Endothelial cell of umbilical vein (primary cell): ENCODE data around the gene DAB1. TPM values are rescaled to one million over a fixed set of nuclear protein-coding genes. Genes with fewer than 3 reads are reported as not detected.

Experiments
- BruUV-seq: library from RNA; stranded (reverse); fragments of 400-500 nt; replicated peaks from 2 replicates; lab custom pipeline; 2021; lab: Mats Ljungman, UMichigan
- CTCF ChIA-PET: fragments of 300-600, 350-600 bp; sonication (Branson Sonifier 250); formaldehyde crosslinking; loops from one replicate; lab custom pipeline; 2021; ENCODE audit warnings: antibody characterized with exemption, inconsistent platforms; lab: Charles Lee
- POLR2A ChIA-PET: fragments of 300-600, 350-600 bp; sonication (Branson Sonifier 250); formaldehyde crosslinking; loops from one replicate; lab custom pipeline; 2021; ENCODE audit warnings: antibody characterized with exemption, inconsistent platforms; lab: Charles Lee
- DNase-seq: peaks from one replicate; pipeline ENCODE4 v3.0.0-alpha.2; 2011; ENCODE audit warnings: low read depth, low spot score
- FAIRE-seq: peaks from 2 replicates; lab custom pipeline; 2011; peaks lifted over from hg19 to GRCh38; lab: Jason Lieb, UNC
- H2AFZ ChIP-seq: 2 replicates; pipeline ENCODE4 v1.6.0; 2012; ENCODE audit warnings: low read depth, low read length, control low read depth, inconsistent platforms
- H3K27ac ChIP-seq: 2 replicates; pipeline ENCODE4 v1.5.1; 2011; ENCODE audit warnings: low read depth, mild to moderate bottlenecking, control low read depth, low read length, moderate library complexity; ENCODE audit not compliant: insufficient read depth
- H3K27me3 ChIP-seq, 2 experiments: 2 replicates each; pipeline versions ENCODE4 v1.6.0 to v1.6.1; 2011; ENCODE audit warnings: low read length in 2 of 2, mixed read lengths in 1 of 2; ENCODE audit not compliant: control insufficient read depth in 2 of 2, insufficient read depth in 2 of 2
- H3K36me3 ChIP-seq, 2 experiments: 2 replicates in 1 of 2; 3 replicates in 1 of 2; pipeline ENCODE4 v1.5.1; 2011; ENCODE audit warnings: low read length in 2 of 2, mild to moderate bottlenecking in 1 of 2, moderate library complexity in 1 of 2; ENCODE audit not compliant: control insufficient read depth in 2 of 2, insufficient read depth in 2 of 2; ENCODE audit errors: extremely low read depth in 1 of 2
- H3K4me1 ChIP-seq: 3 replicates; pipeline ENCODE4 v1.5.1; 2011; ENCODE audit warnings: mild to moderate bottlenecking, low read length; ENCODE audit not compliant: control insufficient read depth, insufficient read depth; ENCODE audit errors: extremely low read depth
- H3K4me2 ChIP-seq: 2 replicates; pipeline ENCODE4 v1.6.1; 2011; ENCODE audit warnings: low read length, control low read depth, mixed read lengths; ENCODE audit not compliant: insufficient read depth
- H3K4me3 ChIP-seq, 3 experiments: fragments of 200-600 bp in 1 of 3; sonication (generic), shearing (Covaris generic) in 1 of 3; replicated peaks in 1 of 3; 2 replicates each; pipeline ENCODE4 v1.5.1; 2011 to 2016; ENCODE audit warnings: control low read depth in 3 of 3, low read length in 3 of 3, mild to moderate bottlenecking in 2 of 3, inconsistent platforms in 1 of 3, low read depth in 1 of 3, moderate library complexity in 1 of 3; ENCODE audit not compliant: insufficient read depth in 1 of 3
- H3K79me2 ChIP-seq: 2 replicates; pipeline ENCODE4 v1.6.0; 2012; ENCODE audit warnings: low read length, inconsistent platforms; ENCODE audit not compliant: control insufficient read depth, insufficient read depth
- H3K9ac ChIP-seq: replicated peaks from 2 replicates; pipeline ENCODE3; 2011; ENCODE audit warnings: low read length, control low read depth; ENCODE audit not compliant: insufficient read depth; ENCODE audit errors: extremely low read depth
- H3K9me1 ChIP-seq: replicated peaks from 3 replicates; pipeline ENCODE4 v1.6.0; 2011; ENCODE audit warnings: mild to moderate bottlenecking, low read length; ENCODE audit not compliant: control insufficient read depth, insufficient read depth; ENCODE audit errors: extremely low read depth
- H3K9me3 ChIP-seq: replicated peaks from 2 replicates; pipeline ENCODE4 v1.5.1; 2012; ENCODE audit warnings: low read length, inconsistent platforms; ENCODE audit not compliant: control insufficient read depth, insufficient read depth
- H4K20me1 ChIP-seq: replicated peaks from 2 replicates; pipeline ENCODE3; 2011; ENCODE audit warnings: mild to moderate bottlenecking, low read length; ENCODE audit not compliant: control insufficient read depth, insufficient read depth; ENCODE audit errors: extremely low read depth
- EZH2 ChIP-seq: IDR thresholded peaks from 2 replicates; pipeline ENCODE4 v1.6.1; 2012; ENCODE audit warnings: borderline replicate concordance, low read depth, mild to moderate bottlenecking, moderate library complexity, low read length, inconsistent platforms; ENCODE audit not compliant: severe bottlenecking
- FOS ChIP-seq: IDR thresholded peaks from 2 replicates; pipeline ENCODE4 v1.6.1; 2011; ENCODE audit warnings: mild to moderate bottlenecking, low read length, moderate library complexity, borderline replicate concordance; ENCODE audit not compliant: insufficient read depth
- GATA2 ChIP-seq: IDR thresholded peaks from 2 replicates; pipeline ENCODE4 v1.7.0; 2011; ENCODE audit warnings: low read depth, mild to moderate bottlenecking, moderate library complexity, mixed read lengths, low read length; ENCODE audit not compliant: insufficient read length, insufficient read depth
- JUN ChIP-seq: IDR thresholded peaks from 2 replicates; pipeline ENCODE4 v1.6.1; 2011; ENCODE audit warnings: borderline replicate concordance, low read depth; ENCODE audit not compliant: insufficient read length, insufficient read depth
- MAX ChIP-seq: IDR thresholded peaks from 2 replicates; pipeline ENCODE4 v1.6.1; 2011; ENCODE audit not compliant: insufficient read depth, insufficient read length
- MYC ChIP-seq: IDR thresholded peaks from one replicate; pipeline ENCODE4 v1.6.1; 2011; ENCODE audit warnings: mild to moderate bottlenecking, low read depth, low read length
- POLR2A ChIP-seq: IDR thresholded peaks from 2 replicates; pipeline ENCODE4 v1.6.1; 2012; ENCODE audit warnings: low read depth, mild to moderate bottlenecking, control low read depth, low read length
- POLR2AphosphoS5 ChIP-seq: IDR thresholded peaks from 2 replicates; pipeline ENCODE4 v1.6.1; 2012; ENCODE audit warnings: low read depth, mild to moderate bottlenecking, control low read depth, low read length, moderate library complexity; ENCODE audit not compliant: insufficient read depth
- dilution Hi-C: fragments of 300-500 bp; cut with MboI; formaldehyde crosslinking; loops from one replicate; pipeline ENCODE4 v1.15.0; 2019; ENCODE audit warnings: low sequenced_read_pairs; ENCODE audit not compliant: extremely low pct_ligation_motif_present
- intact Hi-C: fragments of 100-400 bp; cut with micrococcal nuclease; formaldehyde crosslinking; loops from one replicate; pipeline ENCODE4 v1.10.0; 2022
- polyA plus RNA-seq, 4 experiments: library from polyadenylated mRNA; depleted of rRNA in 3 of 4; stranded (reverse) in 3 of 4; unstranded in 1 of 4; fragments of >200 nt; gene quantifications; 2 replicates each; pipeline versions ENCODE4 v1.2.1 to v1.2.3, GENCODE V29; 2011 to 2012; ENCODE audit warnings: missing spikeins in 1 of 4
- total RNA-seq: library from RNA; stranded (reverse); gene quantifications from 2 replicates; pipeline ENCODE4 v1.2.3, GENCODE V29; 2021
- TF ChIP-seq, protein P1 (sequence below), 2 donors: IDR thresholded peaks; 1 replicate in 1 of 2; 2 replicates in 1 of 2; pipeline ENCODE4 v1.5.1; 2011; ENCODE audit warnings: low read length in 2 of 2, mild to moderate bottlenecking in 2 of 2, moderate library complexity in 2 of 2, control low read depth in 1 of 2, inconsistent platforms in 1 of 2, low read depth in 1 of 2; ENCODE audit not compliant: insufficient read depth in 1 of 2; ENCODE audit errors: extremely low read depth in 1 of 2

DAB1 gene
- total and polyA plus RNA-seq, 2 donors (not counting 3 experiments of a cell fraction or from before 2014, with no cell fraction given): not detected

DNA sequence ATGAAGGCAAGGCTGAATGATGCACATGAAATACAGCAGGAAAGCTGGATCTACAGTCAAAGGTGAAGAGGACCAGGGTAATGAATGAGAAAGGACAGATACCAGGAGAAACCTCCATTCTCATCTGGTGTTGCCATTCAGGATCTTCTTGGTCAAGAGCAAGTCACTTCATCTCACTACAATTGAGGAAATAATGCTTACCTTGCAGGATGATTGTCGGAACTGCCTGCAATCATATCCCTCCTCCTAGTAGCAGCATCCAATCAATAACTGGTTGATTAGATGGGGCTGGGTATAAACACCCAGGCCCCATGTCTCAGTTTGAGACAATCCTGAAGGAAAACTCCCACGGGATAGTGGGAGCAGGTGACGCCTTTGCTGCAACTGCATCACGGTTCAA, 263.3 kb downstream of the DAB1 start:
- Histone ChIP-seq H3K9ac (no peak overlapping the region), H3K9me3 (no peaks in the 10 kb centered on the region), H3K9me1 (no peaks in the 10 kb centered on the region), H3K4me3 (no peak overlapping the region), H3K36me3 (no peaks in the 10 kb centered on the region), H4K20me1 (no peaks in the 10 kb centered on the region), H3K79me2 (no peaks in the 10 kb centered on the region), H3K4me1 (no peaks in the 10 kb centered on the region), H3K27ac (no peak overlapping the region), H3K27me3 (no peaks in the 10 kb centered on the region), H3K4me2 (no peak overlapping the region), H2AFZ (no peak overlapping the region)
- ChIA-PET POLR2A (no interaction called here), CTCF (no interaction called here)
- dilution Hi-C loops: no loop called here
- BruUV-seq: no TSS peak
- TF ChIP-seq, protein P1, sequence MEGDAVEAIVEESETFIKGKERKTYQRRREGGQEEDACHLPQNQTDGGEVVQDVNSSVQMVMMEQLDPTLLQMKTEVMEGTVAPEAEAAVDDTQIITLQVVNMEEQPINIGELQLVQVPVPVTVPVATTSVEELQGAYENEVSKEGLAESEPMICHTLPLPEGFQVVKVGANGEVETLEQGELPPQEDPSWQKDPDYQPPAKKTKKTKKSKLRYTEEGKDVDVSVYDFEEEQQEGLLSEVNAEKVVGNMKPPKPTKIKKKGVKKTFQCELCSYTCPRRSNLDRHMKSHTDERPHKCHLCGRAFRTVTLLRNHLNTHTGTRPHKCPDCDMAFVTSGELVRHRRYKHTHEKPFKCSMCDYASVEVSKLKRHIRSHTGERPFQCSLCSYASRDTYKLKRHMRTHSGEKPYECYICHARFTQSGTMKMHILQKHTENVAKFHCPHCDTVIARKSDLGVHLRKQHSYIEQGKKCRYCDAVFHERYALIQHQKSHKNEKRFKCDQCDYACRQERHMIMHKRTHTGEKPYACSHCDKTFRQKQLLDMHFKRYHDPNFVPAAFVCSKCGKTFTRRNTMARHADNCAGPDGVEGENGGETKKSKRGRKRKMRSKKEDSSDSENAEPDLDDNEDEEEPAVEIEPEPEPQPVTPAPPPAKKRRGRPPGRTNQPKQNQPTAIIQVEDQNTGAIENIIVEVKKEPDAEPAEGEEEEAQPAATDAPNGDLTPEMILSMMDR (IDR thresholded peaks at IDR 0.05; ENCODE audit: extremely low read depth in 1 of 2, insufficient read depth in 1 of 2, low read depth in 1 of 2, low read length in 2 of 2): no peak
- TF ChIP-seq MAX (no peak), MYC (no peak), FOS (no peak), EZH2 (no peak), POLR2A (no peak), GATA2 (no peak), JUN (no peak), POLR2AphosphoS5 (no peak)
- FAIRE-seq: no peak
- intact Hi-C loops: no loop called here
- DNase-seq: no peak
